ENCODE data around the gene THSD4.
"Not testable (repeated sequence)": the region's sequence is repeated elsewhere in the genome, so short reads cannot be mapped to it uniquely, and the experiment has no call there.

The THSD4 gene

DNA sequence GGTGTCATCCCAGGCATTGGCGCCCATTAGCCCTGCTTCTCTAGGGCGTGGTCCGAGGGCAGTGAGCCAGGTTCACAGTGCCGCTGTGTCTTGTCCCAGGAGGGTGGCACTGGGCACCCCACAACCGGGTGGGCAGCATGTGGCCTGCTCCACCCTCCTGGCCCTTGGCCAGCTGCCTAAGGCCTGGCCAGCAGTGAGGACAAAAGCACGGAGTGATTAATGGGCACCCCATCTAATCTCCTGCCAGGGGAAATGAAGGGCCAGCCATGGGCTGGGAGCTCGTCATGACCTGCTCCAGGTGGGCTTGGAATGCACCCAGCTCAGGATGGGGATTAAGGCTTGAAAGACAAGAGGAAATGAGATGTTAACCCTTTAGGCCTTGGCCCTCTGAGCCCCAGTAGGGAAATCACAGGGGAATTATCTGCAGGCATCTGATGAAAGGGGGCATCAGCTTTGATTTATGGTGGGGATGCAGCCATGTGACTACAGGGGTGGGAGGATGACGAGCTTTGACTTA is 5.2 kb downstream of the THSD4 start:
- no peaks in the 10 kb centered on the region for H3K36me3 ChIP-seq (ENCODE audit: insufficient read depth, low read length)
- no peaks in the 10 kb centered on the region for H3K9me3 ChIP-seq (ENCODE audit: low read depth, low read length)
- no peak overlapping the region for H3K9ac ChIP-seq (ENCODE audit: insufficient read length)
- no peak overlapping the region for H3K4me3 ChIP-seq
- TF ChIP-seq FOXP2 (optimal IDR thresholded peaks at IDR 0.05; ENCODE audit: control extremely low read depth, extremely low read length, insufficient read depth) (no peak), EZH2 (IDR thresholded peaks at IDR 0.05) (no peak), POLR2AphosphoS5 (IDR thresholded peaks at IDR 0.05; ENCODE audit: borderline replicate concordance, low read depth, low read length) (no peak)
- DNase-seq (ENCODE audit: low read depth, low spot score), result no peak
- H3K27ac ChIP-seq, result no peak overlapping the region

DNA sequence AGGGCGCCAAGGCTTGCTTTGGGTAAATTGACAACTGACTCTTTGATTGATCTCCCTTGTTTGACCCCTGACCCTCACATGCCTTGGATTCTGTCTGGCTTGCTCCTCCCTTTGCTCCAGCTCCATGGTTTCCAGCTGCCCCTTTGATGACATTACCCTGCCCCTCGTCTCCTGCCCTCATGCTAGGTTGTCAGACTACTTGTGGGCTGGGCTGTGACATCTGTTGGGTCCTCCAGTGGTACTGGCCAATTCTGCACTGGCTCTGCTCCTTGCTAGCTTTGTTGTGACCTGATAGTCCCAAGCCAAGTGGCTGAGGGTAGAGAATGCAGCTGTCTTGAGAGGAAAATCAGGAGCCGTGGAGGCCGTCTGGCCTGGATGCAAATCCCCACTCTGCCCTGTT is 6.2 kb downstream of the THSD4 start:
- Histone ChIP-seq H3K4me3 (no peak overlapping the region), H3K9ac (ENCODE audit: insufficient read length) (no peak overlapping the region), H3K9me3 (ENCODE audit: low read depth, low read length) (no peaks in the 10 kb centered on the region), H3K36me3 (ENCODE audit: insufficient read depth, low read length) (no peaks in the 10 kb centered on the region), H3K27ac (no peak overlapping the region)
- TF ChIP-seq EZH2 (IDR thresholded peaks at IDR 0.05) (no peak), FOXP2 (optimal IDR thresholded peaks at IDR 0.05; ENCODE audit: control extremely low read depth, extremely low read length, insufficient read depth) (no peak), POLR2AphosphoS5 (IDR thresholded peaks at IDR 0.05; ENCODE audit: borderline replicate concordance, low read depth, low read length) (no peak)
- no peak for DNase-seq (ENCODE audit: low read depth, low spot score)

GRCh38 chr15:71124937-71125790 is 9.9 kb downstream of the THSD4 start:
- Histone ChIP-seq H3K9ac (ENCODE audit: insufficient read length) (no peak overlapping the region), H3K36me3 (ENCODE audit: insufficient read depth, low read length) (no peaks in the 10 kb centered on the region)
- no peak for DNase-seq (ENCODE audit: low read depth, low spot score)

GRCh38 chr15:71125831-71126450 is 10.7 kb downstream of the THSD4 start:
- Histone ChIP-seq H3K27ac (no peak overlapping the region), H3K9me3 (ENCODE audit: low read depth, low read length) (no peaks in the 10 kb centered on the region), H3K36me3 (ENCODE audit: insufficient read depth, low read length) (no peaks in the 10 kb centered on the region), H3K4me3 (no peak overlapping the region), H3K9ac (ENCODE audit: insufficient read length) (no peak overlapping the region)
- TF ChIP-seq POLR2AphosphoS5 (IDR thresholded peaks at IDR 0.05; ENCODE audit: borderline replicate concordance, low read depth, low read length), result no peak
- no peak for TF ChIP-seq EZH2 (IDR thresholded peaks at IDR 0.05)
- no peak for TF ChIP-seq FOXP2 (optimal IDR thresholded peaks at IDR 0.05; ENCODE audit: control extremely low read depth, extremely low read length, insufficient read depth)
- no peak for DNase-seq (ENCODE audit: low read depth, low spot score)

More at GRCh38 chr15:71124937-71125790, 9.9 kb downstream of the THSD4 start:
- no peak for TF ChIP-seq FOXP2 (optimal IDR thresholded peaks at IDR 0.05; ENCODE audit: control extremely low read depth, extremely low read length, insufficient read depth)
- Histone ChIP-seq H3K4me3 (no peak overlapping the region), H3K27ac (no peak overlapping the region), H3K9me3 (ENCODE audit: low read depth, low read length) (no peaks in the 10 kb centered on the region)

DNA sequence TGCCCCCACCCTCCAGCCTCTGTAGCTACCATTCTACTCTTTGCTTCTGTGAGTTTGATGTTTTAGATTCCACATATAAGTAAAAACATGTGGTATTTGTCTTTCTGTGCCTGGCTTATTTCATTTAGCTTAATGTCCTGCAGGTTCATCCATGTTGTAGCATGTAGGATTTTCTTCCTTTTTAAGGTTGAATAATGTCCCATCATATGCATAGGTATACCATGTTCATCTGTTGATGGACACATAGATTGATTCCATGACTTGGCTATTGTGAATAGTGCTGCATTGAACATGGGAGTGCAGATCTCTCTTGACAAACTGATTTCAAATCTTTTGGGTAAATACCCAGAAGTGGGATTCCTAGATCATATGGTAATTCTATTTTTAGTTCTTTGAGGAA is 11.8 kb downstream of the THSD4 start:
- H3K9me3 ChIP-seq (ENCODE audit: low read depth, low read length), result no peaks in the 10 kb centered on the region
- no peak overlapping the region for H3K9ac ChIP-seq (ENCODE audit: insufficient read length)
- H3K4me3 ChIP-seq, result no peak overlapping the region
- no peaks in the 10 kb centered on the region for H3K36me3 ChIP-seq (ENCODE audit: insufficient read depth, low read length)
- no peak for DNase-seq (ENCODE audit: low read depth, low spot score)
- TF ChIP-seq EZH2 (IDR thresholded peaks at IDR 0.05) (no peak), FOXP2 (optimal IDR thresholded peaks at IDR 0.05; ENCODE audit: control extremely low read depth, extremely low read length, insufficient read depth) (no peak), POLR2AphosphoS5 (IDR thresholded peaks at IDR 0.05; ENCODE audit: borderline replicate concordance, low read depth, low read length) (no peak)
- no peak overlapping the region for H3K27ac ChIP-seq

DNA sequence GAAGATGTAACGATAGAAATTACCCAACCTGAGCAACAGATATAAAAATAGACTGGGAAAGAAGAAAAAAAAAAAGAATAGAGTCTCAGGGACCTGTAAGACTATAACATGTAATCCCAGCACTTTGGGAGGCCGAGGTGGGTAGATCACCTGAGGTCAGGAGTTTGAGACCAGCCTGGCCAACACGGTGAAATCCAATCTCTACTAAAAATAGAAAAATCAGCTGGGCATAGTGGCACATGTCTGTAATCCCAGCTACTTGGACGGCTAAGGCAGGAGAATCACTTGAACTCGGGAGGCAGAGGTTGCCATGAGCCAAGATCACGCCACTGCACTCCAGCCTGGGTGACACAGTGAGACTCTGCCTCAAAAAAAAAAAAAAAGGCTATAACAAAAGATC is 12.9 kb downstream of the THSD4 start:
- H3K36me3 ChIP-seq (ENCODE audit: insufficient read depth, low read length); H3K9ac ChIP-seq (ENCODE audit: insufficient read length); H3K27ac ChIP-seq; DNase-seq (ENCODE audit: low read depth, low spot score); H3K4me3 ChIP-seq; H3K9me3 ChIP-seq (ENCODE audit: low read depth, low read length): not testable (repeated sequence)

DNA sequence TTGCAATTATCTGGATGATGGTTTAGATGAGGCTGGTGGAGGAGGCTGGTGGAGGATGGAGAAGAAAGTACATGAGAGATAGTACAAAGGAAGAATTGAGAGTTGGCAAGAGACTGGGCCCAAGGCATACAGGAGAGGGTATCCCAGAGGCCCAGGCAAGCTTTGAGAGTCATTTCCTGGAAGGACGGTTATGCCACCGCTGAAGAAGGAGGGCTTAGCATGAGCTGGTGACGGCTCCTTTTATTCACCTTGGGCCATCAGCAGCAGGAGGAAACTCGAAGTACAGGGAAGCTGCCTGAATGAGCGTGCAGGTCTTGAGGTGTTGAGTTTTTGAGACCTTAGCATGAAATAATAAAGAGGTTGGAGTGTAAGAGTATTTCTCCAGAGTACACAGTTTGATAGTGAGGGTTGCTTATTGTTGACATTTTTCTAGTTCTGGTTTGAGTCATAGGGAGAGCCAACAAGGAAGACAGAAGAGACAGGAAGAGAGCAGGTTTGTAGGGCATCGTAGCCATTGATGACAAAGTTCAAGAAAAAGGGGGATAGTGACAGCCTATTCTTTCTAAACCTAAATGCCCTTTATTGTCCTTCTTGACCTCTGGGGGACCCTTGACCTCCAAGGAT is 13.8 kb downstream of the THSD4 start:
- DNase-seq (ENCODE audit: low read depth, low spot score), result no peak
- H3K4me3 ChIP-seq, result no peak overlapping the region
- no peak overlapping the region for H3K27ac ChIP-seq
- H3K36me3 ChIP-seq (ENCODE audit: insufficient read depth, low read length), result no peaks in the 10 kb centered on the region
- H3K9ac ChIP-seq (ENCODE audit: insufficient read length), result no peak overlapping the region
- TF ChIP-seq POLR2AphosphoS5 (IDR thresholded peaks at IDR 0.05; ENCODE audit: borderline replicate concordance, low read depth, low read length), result no peak
- no peak for TF ChIP-seq EZH2 (IDR thresholded peaks at IDR 0.05)
- no peaks in the 10 kb centered on the region for H3K9me3 ChIP-seq (ENCODE audit: low read depth, low read length)

DNA sequence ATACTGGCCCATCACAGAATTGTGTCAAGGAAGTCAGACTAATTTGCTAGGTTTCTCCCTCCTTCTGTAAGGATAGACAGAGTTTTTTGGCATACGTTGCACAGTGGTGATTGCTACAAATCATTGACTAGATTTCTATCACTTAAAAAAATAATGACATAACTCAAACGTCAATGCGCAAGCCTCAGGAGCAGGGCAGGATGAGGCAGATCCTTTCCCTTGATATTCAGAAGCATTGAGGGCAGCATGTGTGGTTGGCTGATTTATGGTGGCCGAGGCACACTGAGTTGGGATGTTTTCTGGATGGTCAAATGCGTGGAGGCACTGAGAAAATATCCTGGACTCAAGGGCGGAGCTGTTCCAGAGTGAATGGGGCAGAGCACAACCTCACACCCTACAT is 14.4 kb downstream of the THSD4 start:
- Histone ChIP-seq H3K36me3 (ENCODE audit: insufficient read depth, low read length) (no peaks in the 10 kb centered on the region), H3K9ac (ENCODE audit: insufficient read length) (no peak overlapping the region), H3K4me3 (no peak overlapping the region), H3K27ac (no peak overlapping the region), H3K9me3 (ENCODE audit: low read depth, low read length) (no peaks in the 10 kb centered on the region)
- DNase-seq (ENCODE audit: low read depth, low spot score), result no peak
- TF ChIP-seq EZH2 (IDR thresholded peaks at IDR 0.05), result no peak
- TF ChIP-seq POLR2AphosphoS5 (IDR thresholded peaks at IDR 0.05; ENCODE audit: borderline replicate concordance, low read depth, low read length), result no peak
- TF ChIP-seq FOXP2 (optimal IDR thresholded peaks at IDR 0.05; ENCODE audit: control extremely low read depth, extremely low read length, insufficient read depth), result no peak

Measured in SK-N-MC (cell line).